Nephron progenitor cell (in vitro differentiated cells): ENCODE results near the gene RAB40C.

Source experiments
- DNase-seq: peaks from one replicate; pipeline ENCODE4 v3.0.0; 2021
- H3K27ac Mint-ChIP-seq: 2 replicates; pipeline ENCODE4 v1.8.0; 2021; ENCODE audit warnings: mild to moderate bottlenecking, moderate library complexity, mixed read lengths
- H3K27me3 Mint-ChIP-seq: 2 replicates; pipeline ENCODE4 v1.8.0; 2021; ENCODE audit warnings: mild to moderate bottlenecking, low read depth, mixed read lengths; ENCODE audit not compliant: poor library complexity
- H3K36me3 Mint-ChIP-seq: 2 replicates; pipeline ENCODE4 v1.8.0; 2021; ENCODE audit warnings: low read depth, mixed read lengths
- H3K4me1 Mint-ChIP-seq: 2 replicates; pipeline ENCODE4 v1.8.0; 2021; ENCODE audit warnings: mixed read lengths
- H3K4me3 Mint-ChIP-seq: 2 replicates; pipeline ENCODE4 v1.8.0; 2021; ENCODE audit warnings: mild to moderate bottlenecking, moderate library complexity, mixed read lengths
- H3K9me3 Mint-ChIP-seq: 2 replicates; pipeline ENCODE4 v1.8.0; 2021; ENCODE audit warnings: mild to moderate bottlenecking, moderate library complexity, mixed read lengths
- TF ChIP-seq, protein P1 (sequence below): fragments of 200-600 bp; sonication (generic); IDR thresholded peaks from 2 replicates; pipeline ENCODE4 v1.5.0; 2021; ENCODE audit warnings: antibody characterized with exemption

RAB40C gene

DNA sequence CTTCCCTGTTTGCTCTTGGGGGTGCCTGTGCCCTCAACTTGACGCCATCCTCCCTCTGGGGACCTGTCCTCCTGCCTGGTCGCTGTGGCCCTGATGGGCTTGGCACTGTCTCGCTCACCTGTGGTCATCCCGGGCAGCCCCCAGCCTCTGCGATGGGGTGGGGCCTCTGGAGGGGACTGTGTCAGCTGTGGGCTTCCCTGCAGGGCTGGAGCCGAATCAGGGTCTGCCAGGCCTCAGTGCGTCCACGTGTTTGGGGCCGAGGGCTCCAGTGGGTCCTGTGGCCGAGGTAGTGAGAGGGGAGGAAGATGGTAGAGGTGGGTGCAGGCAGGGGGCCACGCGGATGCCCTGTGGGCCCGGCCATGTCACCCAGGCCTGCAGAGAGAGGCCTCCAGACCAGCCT, 12.1 kb upstream of the RAB40C start:
- H3K4me3 Mint-ChIP-seq = no peak overlapping the region
- DNase-seq = no peak

GRCh38 chr16:578232-578869, 11.5 kb upstream of the RAB40C start:
- H3K27ac Mint-ChIP-seq = no peak overlapping the region
- no peaks in the 10 kb centered on the region for H3K27me3 Mint-ChIP-seq
- no peaks in the 10 kb centered on the region for H3K9me3 Mint-ChIP-seq
- H3K4me1 Mint-ChIP-seq = peaks cover 5% of the 10 kb centered on the region
- no peak for DNase-seq
- no peaks in the 10 kb centered on the region for H3K36me3 Mint-ChIP-seq
- no peak overlapping the region for H3K4me3 Mint-ChIP-seq
- TF ChIP-seq, protein P1, sequence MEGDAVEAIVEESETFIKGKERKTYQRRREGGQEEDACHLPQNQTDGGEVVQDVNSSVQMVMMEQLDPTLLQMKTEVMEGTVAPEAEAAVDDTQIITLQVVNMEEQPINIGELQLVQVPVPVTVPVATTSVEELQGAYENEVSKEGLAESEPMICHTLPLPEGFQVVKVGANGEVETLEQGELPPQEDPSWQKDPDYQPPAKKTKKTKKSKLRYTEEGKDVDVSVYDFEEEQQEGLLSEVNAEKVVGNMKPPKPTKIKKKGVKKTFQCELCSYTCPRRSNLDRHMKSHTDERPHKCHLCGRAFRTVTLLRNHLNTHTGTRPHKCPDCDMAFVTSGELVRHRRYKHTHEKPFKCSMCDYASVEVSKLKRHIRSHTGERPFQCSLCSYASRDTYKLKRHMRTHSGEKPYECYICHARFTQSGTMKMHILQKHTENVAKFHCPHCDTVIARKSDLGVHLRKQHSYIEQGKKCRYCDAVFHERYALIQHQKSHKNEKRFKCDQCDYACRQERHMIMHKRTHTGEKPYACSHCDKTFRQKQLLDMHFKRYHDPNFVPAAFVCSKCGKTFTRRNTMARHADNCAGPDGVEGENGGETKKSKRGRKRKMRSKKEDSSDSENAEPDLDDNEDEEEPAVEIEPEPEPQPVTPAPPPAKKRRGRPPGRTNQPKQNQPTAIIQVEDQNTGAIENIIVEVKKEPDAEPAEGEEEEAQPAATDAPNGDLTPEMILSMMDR = no peak

More for the DNA sequence above, 12.1 kb upstream of the RAB40C start:
- TF ChIP-seq, protein P1 = no peak
- H3K27me3 Mint-ChIP-seq = no peaks in the 10 kb centered on the region
- no peak overlapping the region for H3K27ac Mint-ChIP-seq
- H3K9me3 Mint-ChIP-seq = no peaks in the 10 kb centered on the region
- no peaks in the 10 kb centered on the region for H3K36me3 Mint-ChIP-seq
- peaks cover 5% of the 10 kb centered on the region for H3K4me1 Mint-ChIP-seq

DNA sequence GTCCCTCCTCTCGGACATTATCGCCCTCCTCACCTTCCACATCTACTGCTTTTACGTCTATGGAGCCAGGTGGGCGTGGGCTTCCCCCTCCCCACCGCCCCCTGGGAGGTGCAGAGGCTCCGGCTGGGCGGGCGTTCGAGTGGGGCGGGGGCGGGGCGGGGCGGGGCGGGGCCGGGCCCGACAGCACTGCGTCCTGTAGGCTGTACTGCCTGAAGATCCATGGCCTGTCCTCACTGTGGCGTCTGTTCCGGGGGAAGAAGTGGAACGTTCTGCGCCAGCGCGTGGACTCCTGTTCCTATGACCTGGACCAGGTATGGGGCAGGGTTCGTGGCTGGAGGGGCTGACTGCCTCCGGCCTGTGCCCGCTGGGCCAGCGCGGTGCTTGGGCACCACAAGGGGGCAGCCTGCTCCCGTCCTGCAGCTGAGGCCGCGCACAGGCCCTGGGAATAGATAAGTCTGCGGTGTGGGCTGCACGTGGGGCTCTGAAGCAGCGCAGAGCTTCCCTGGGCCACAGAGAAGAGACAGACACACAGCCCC, 10.9 kb upstream of the RAB40C start:
- TF ChIP-seq, protein P1 = peak; percentile 80
- no peak overlapping the region for H3K4me3 Mint-ChIP-seq
- peaks cover 5% of the 10 kb centered on the region for H3K4me1 Mint-ChIP-seq
- no peaks in the 10 kb centered on the region for H3K27me3 Mint-ChIP-seq
- DNase-seq = peak; percentile 84
- no peaks in the 10 kb centered on the region for H3K9me3 Mint-ChIP-seq
- H3K36me3 Mint-ChIP-seq = no peaks in the 10 kb centered on the region
- H3K27ac Mint-ChIP-seq = no peak overlapping the region

GRCh38 chr16:580141-580945, 9.5 kb upstream of the RAB40C start:
- TF ChIP-seq, protein P1 = no peak
- H3K27ac Mint-ChIP-seq = no peak overlapping the region
- H3K9me3 Mint-ChIP-seq = no peaks in the 10 kb centered on the region
- peaks cover 6% of the 10 kb centered on the region for H3K4me1 Mint-ChIP-seq
- DNase-seq = no peak
- H3K4me3 Mint-ChIP-seq = no peak overlapping the region
- H3K27me3 Mint-ChIP-seq = no peaks in the 10 kb centered on the region
- no peaks in the 10 kb centered on the region for H3K36me3 Mint-ChIP-seq

- H3K9me3 Mint-ChIP-seq = no peaks in the 10 kb centered on the region
- peaks cover 13% of the 10 kb centered on the region for H3K4me1 Mint-ChIP-seq
- no peaks in the 10 kb centered on the region for H3K36me3 Mint-ChIP-seq
- peaks cover 7% of the 10 kb centered on the region for H3K27me3 Mint-ChIP-seq
- TF ChIP-seq, protein P1 = no peak
- H3K4me3 Mint-ChIP-seq = no peak overlapping the region
- H3K27ac Mint-ChIP-seq = no peak overlapping the region
- no peak for DNase-seq
Measured at GRCh38 chr16:580946-581498, 8.8 kb upstream of the RAB40C start.
